Stomach (tissue), 9 donors: ENCODE results near the gene CFAP74. TPM values are rescaled to one million over a fixed set of nuclear protein-coding genes. Genes with fewer than 3 reads are reported as not detected.

Experiments
- DNase-seq, 2 donors: peaks; one replicate each; pipeline versions ENCODE4 v3.0.0 to v3.0.0-alpha.2; 2013 to 2019
- H3K27ac ChIP-seq, 5 donors: fragments of 200-600 bp in 4 of 5; sonication (generic) in 4 of 5; one replicate each; pipeline ENCODE4 v1.5.1; 2013 to 2019; ENCODE audit warnings: mild to moderate bottlenecking in 1 of 5, moderate library complexity in 1 of 5
- H3K27me3 ChIP-seq, 3 donors: fragments of 200-600 bp; sonication (generic); one replicate each; pipeline ENCODE4 v1.5.1; 2017 to 2019; ENCODE audit warnings: mixed run types in 1 of 3
- H3K36me3 ChIP-seq, 4 donors: fragments of 200-600 bp; sonication (generic); 1 replicate in 3 of 4; 2 replicates in 1 of 4; pipeline ENCODE4 v1.5.1; 2016 to 2019
- H3K4me1 ChIP-seq, 4 donors: fragments of 200-600 bp; sonication (generic); one replicate each; pipeline ENCODE4 v1.5.1; 2016 to 2019
- H3K4me3 ChIP-seq, 4 donors: fragments of 200-600 bp; sonication (generic) in 3 of 4; one replicate each; pipeline ENCODE4 v1.5.1; 2016 to 2019; ENCODE audit warnings: mild to moderate bottlenecking in 1 of 4
- H3K9me3 ChIP-seq, 4 donors: fragments of 200-600 bp; sonication (generic); one replicate each; pipeline ENCODE4 v1.5.1; 2016 to 2019
- CTCF ChIP-seq, 7 experiments: fragments of 450-650 bp in 4 of 7; fragments of 200-600 bp in 3 of 7; sonication (generic) in 3 of 7; IDR thresholded peaks; one replicate each; pipeline ENCODE4 v1.5.1; 2016 to 2019; ENCODE audit warnings: antibody characterized with exemption in 7 of 7, control low read depth in 2 of 7, mild to moderate bottlenecking in 1 of 7
- EP300 ChIP-seq: sonication (generic); formaldehyde crosslinking; IDR thresholded peaks from one replicate; pipeline ENCODE4 v1.6.1; 2017; ENCODE audit warnings: antibody characterized with exemption
- POLR2A ChIP-seq, 4 donors: fragments of 450-650 bp; IDR thresholded peaks; one replicate each; pipeline ENCODE4 v1.6.1; 2016; ENCODE audit warnings: antibody characterized with exemption in 4 of 4, control low read depth in 2 of 4, mild to moderate bottlenecking in 1 of 4, moderate library complexity in 1 of 4
- POLR2AphosphoS5 ChIP-seq, 3 donors: sonication (generic); formaldehyde crosslinking; IDR thresholded peaks; one replicate each; pipeline ENCODE4 v1.6.1; 2016; ENCODE audit warnings: antibody characterized with exemption in 3 of 3
- WGBS, 5 donors: extraction: QIAGEN DNeasy Blood & Tissue Kit in 3 of 5; methylation state at CpG; one replicate each; pipeline versions ENCODE4 v1.1.5 to v1.1.7; 2013 to 2018; 5-methylcytosine and 5-hydroxymethylcytosine counted together
- intact Hi-C: fragments of 100-400 bp; cut with DNase I; formaldehyde crosslinking; loops from one replicate; pipeline ENCODE4 v1.15.1; 2023; ENCODE audit warnings: low total_unique reads
- polyA plus RNA-seq, 3 donors: library from polyadenylated mRNA; stranded (reverse); fragments of 200-250 nt; gene quantifications; one replicate each; pipeline ENCODE4 v1.2.3, GENCODE V29; 2013
- total RNA-seq, 5 donors: library from RNA; depleted of rRNA; stranded (reverse); fragments of >200 nt; gene quantifications; one replicate each; pipeline versions ENCODE4 v1.1.0 to v1.2.3, GENCODE V29; 2014 to 2016
- donor health status: healthy with polysubstance abuse.
- donor health status: Bipolar disorder and iron deficiency.
- donor health status: healthy.

The CFAP74 gene
- total and polyA plus RNA-seq, 8 donors = under 0.01 TPM; not detected in 7

GRCh38 chr1:1917995-1918900, 85.3 kb downstream of the CFAP74 start:
- TF ChIP-seq CTCF (IDR thresholded peaks at IDR 0.05) (no peak), EP300 (no peak), POLR2AphosphoS5 (IDR thresholded peaks at IDR 0.05) (no peak), POLR2A (IDR thresholded peaks at IDR 0.05) (no peak)

GRCh38 chr1:1917304-1917976, 86.1 kb downstream of the CFAP74 start:
- intact Hi-C loops = no loop called here
- 89 to 94% (median 92%) methylated on average over 8 to 14 of the region's 14 CpGs for WGBS, 5 donors
- Histone ChIP-seq H3K4me1 (peaks cover 18 to 35% (median 31%) of the 10 kb centered on the region in 4 donors), H3K4me3 (no peak overlapping the region), H3K27me3 (peaks cover 0 to 4% (median 0%) of the 10 kb centered on the region in 3 donors), H3K9me3 (no peaks in the 10 kb centered on the region), H3K27ac (no peak overlapping the region), H3K36me3 (no peaks in the 10 kb centered on the region)
- peak in 1 of 2 donors; percentile 16 for DNase-seq
- TF ChIP-seq CTCF (IDR thresholded peaks at IDR 0.05) = no peak
- no peak for TF ChIP-seq EP300
- no peak for TF ChIP-seq POLR2AphosphoS5 (IDR thresholded peaks at IDR 0.05)
- no peak for TF ChIP-seq POLR2A (IDR thresholded peaks at IDR 0.05)

More at GRCh38 chr1:1917995-1918900, 85.3 kb downstream of the CFAP74 start:
- no peaks in the 10 kb centered on the region for H3K9me3 ChIP-seq
- H3K27ac ChIP-seq = peak overlapping the region; percentile 71 to 84 (median 74)
- peaks cover 18 to 35% (median 31%) of the 10 kb centered on the region in 4 donors for H3K4me1 ChIP-seq
- DNase-seq = peak in 1 of 2 donors; percentile 30
- H3K4me3 ChIP-seq = peak overlapping the region; percentile 54 to 68 (median 58)
- 44 to 60% (median 46%) methylated on average over 18 to 46 of the region's 46 CpGs for WGBS, 5 donors
- intact Hi-C loops = no loop called here
- no peaks in the 10 kb centered on the region for H3K36me3 ChIP-seq
- H3K27me3 ChIP-seq = peaks cover 0 to 4% (median 0%) of the 10 kb centered on the region in 3 donors

- Histone ChIP-seq H3K9me3 (no peaks in the 10 kb centered on the region), H3K36me3 (no peaks in the 10 kb centered on the region), H3K27me3 (peaks cover 0 to 4% (median 0%) of the 10 kb centered on the region in 3 donors), H3K27ac (no peak overlapping the region), H3K4me1 (peaks cover 18 to 35% (median 31%) of the 10 kb centered on the region in 4 donors), H3K4me3 (no peak overlapping the region)
- peak in 1 of 2 donors; percentile 17 for DNase-seq
- 82 to 87% (median 85%) methylated on average over 16 to 19 of the region's 19 CpGs for WGBS, 5 donors
- no peak for TF ChIP-seq EP300
- intact Hi-C loops = no loop called here
These were observed 86.7 kb downstream of the CFAP74 start for GRCh38 chr1:1916851-1917251.

- WGBS, 5 donors = 72 to 77% (median 74%) methylated on average over 21 to 23 of the region's 23 CpGs
- no peaks in the 10 kb centered on the region for H3K9me3 ChIP-seq
- no peak overlapping the region for H3K4me3 ChIP-seq
- peaks cover 18 to 35% (median 31%) of the 10 kb centered on the region in 4 donors for H3K4me1 ChIP-seq
- peak; percentile 26 to 79 for DNase-seq
- TF ChIP-seq POLR2AphosphoS5 (IDR thresholded peaks at IDR 0.05) = no peak
- no peak for TF ChIP-seq CTCF (IDR thresholded peaks at IDR 0.05)
- no peak for TF ChIP-seq POLR2A (IDR thresholded peaks at IDR 0.05)
- TF ChIP-seq EP300 = no peak
- intact Hi-C loops = no loop called here
- peaks cover 0 to 4% (median 0%) of the 10 kb centered on the region in 3 donors for H3K27me3 ChIP-seq
- no peaks in the 10 kb centered on the region for H3K36me3 ChIP-seq
- peak overlapping the region in 4 of 5 donors; percentile 18 to 69 (median 52) for H3K27ac ChIP-seq
These were observed 87.4 kb downstream of the CFAP74 start for GRCh38 chr1:1915911-1916840.
